Activated CD8-positive, alpha-beta memory T cell treated with anti-CD3 and anti-CD28 coated beads for 1 hour (primary cell): ENCODE measurements around the gene HS3ST3B1.

Experiments used
- DNase-seq, 2 donors: peaks; one replicate each; pipeline ENCODE4 v3.0.0-alpha.2; 2020; ENCODE audit warnings: low read depth in 1 of 2; ENCODE audit errors: extremely low read depth in 1 of 2

Gene HS3ST3B1

DNA sequence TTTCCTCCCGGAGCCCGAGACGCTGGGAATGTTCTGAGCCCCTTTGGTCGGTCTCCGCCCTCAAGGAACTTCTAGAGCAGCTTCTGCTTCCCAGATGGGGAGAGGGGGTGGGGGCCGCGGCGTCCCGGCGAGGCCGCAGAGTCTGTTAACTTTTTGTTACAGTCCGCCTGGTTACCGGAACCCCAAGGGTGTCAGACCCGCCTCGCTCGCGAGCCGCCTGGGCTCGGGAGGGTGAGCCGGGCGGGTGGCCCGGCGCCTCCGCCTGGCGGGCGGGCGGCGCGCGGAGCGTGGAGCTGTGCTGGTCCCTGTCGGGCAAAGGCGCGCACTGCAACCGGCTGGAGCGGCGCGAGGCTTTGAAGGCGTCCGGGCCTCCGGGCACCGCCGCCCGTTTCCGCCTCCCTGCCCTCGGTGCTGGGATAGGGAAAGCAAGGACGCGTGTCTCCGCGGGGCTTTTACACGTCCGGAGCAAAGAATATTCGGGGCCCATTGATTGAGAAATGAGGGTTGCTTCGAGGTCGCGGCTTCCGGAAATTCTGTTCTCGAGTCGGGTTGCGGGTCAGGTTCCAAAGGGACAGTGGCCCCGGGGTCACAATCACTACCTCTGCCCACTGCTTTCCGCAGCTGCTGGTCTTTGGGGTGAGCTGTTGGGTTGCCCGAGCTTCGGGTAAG lies 1.7 kb downstream of the HS3ST3B1 start:
- peak; percentile 52 to 80 for DNase-seq

DNA sequence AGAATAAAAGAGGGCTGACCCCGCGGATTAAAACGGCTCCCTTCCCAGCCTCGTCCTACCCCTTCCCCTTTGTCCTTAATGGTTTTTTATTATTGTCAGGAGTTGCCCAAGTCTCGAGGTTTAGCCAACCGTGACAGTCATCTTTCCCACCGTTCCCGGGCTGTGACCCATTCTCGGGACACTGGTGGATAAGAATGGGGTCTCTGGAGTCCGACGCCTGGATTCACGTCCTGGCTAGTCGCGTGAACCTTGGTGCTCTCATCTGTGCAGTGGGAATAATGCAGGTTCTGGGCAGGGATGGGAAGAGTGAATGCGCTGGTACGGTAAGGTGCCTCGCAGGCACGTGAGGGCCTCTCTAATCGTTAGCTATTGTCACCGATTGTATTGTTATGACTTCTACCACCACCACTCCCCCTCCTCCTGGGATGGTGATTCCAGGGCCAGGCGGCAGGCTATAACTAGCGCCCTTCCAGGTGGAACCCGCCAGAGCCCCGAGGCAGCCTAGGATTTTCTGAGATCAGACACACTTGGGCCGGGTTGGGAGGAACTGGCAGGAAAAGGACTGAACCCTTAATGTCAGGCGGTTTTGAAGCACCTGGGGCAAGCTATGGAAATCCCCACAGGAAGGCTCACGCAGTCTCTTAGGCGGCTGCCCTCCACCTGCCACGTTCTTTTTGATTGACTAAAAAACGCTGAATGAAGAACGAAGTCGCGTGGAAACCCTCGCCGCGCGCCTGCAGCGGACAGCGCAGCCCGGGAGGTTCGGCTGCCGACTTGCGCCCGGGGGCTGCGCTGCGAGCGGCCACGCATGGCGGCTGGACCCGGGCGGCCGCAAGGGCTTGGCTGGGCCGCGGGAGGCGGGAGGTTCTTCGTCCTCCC lies 2.7 kb downstream of the HS3ST3B1 start:
- DNase-seq, result no peak

DNA sequence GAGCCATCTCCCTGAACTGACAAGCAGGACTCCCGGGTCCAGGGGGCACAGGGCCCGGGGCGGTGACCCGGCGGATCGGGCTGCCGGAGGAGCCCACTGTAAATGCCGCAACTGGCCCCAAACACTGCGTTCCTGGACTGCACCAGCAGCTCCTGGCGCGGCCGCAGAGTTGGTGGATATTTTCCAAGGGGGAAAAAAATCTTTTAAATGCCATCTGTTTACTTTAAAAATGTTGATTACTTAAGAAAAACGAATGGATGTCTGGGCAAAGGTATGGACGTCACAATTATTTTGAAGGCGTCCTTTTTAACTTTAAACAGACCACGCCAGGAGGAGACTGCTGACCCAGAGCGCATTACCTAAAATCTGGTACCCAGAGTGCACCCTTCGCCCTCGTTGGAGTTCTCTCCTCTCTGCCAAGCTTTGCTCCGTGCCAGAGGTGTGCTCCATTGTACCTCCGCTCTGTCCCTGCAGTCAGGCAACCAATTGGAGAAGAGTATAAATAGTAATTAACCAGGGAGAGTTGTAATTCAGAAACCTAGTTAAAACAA lies 3.4 kb downstream of the HS3ST3B1 start:
- no peak for DNase-seq

DNA sequence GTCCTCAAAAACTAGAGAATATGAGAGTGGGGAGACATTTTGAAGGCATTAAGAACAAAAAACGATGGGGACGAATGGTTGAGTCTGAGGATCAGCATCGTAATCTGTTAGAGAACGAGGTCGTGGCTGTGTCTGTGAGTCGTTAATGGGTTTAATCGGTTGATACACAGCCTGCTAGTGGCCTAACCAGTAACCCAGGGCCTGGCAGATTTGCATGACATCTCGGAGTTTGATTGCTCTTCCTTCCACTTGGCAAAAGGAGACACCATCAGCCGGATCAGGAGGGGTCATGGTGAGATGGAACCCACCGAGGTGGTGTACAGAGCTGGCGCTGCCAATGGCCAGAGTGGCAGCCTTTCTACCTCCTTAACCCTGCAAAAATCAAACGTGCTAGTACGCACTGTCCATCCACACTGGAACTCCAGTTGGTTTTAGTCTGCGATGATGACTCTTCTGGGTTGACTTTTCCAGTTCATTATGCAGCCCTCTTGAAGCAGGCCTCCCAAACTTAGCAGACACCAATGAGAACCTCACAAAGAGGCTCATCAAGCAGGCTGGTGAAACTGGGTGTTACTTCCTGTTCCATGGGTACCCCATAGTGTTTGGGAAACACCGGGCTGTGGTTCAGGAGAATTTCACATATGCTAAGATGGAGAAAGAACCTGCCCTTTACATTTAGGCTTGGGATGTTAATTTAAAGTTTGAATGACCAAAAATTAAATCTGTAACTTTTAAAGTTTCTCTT lies 4.1 kb downstream of the HS3ST3B1 start:
- DNase-seq, result no peak

DNA sequence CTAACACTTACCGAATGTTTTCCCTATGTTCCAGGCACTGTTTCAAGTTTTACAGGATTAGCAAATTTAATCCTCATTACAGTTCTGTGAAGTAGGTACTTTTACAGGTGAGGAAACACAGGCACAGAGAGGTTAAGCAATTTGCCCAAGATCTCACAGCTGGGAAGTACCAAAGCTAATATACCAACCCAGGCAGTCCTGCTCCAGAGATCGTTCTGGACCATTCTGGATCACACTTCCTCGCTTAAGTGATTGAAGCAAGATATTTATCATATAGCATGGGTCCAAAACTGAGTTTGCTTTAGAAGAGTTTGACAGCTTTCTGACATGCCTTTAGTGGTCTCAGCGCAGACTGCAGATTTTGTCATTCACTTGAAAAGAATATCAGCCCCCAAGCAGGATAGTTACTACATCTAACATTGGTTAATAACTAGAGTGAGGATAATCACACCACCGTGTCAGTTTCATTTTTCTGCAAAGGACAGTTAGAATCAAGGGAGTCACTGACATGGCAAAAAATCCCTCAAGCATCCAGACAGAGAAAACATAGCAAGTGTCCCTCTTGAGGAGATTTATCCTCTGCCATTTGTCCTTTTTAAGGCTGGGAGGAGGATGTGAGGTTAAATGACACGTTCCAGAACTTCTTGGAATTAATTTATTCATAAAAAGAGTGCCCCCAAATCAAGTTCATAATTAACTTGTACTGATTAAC lies 5.1 kb downstream of the HS3ST3B1 start:
- no peak for DNase-seq

DNA sequence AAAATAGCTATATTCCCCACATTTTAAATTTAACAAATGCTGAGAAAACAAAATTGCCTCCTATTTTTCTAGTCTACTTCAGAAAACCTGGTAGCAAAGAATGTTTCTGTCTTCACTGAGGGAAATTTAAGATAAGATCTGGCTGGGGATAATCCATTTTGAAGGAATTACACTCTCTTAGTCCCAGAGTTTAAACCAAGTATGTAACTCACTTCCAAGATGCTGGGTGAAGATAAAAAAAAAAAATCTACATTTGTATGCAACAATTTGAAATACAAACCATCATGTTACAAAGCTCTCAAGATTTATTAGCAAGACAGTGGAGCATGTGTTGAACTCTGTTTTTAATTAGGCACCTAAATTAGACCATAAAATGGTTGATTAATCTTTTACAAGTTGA lies 5.7 kb downstream of the HS3ST3B1 start:
- DNase-seq, result no peak

DNA sequence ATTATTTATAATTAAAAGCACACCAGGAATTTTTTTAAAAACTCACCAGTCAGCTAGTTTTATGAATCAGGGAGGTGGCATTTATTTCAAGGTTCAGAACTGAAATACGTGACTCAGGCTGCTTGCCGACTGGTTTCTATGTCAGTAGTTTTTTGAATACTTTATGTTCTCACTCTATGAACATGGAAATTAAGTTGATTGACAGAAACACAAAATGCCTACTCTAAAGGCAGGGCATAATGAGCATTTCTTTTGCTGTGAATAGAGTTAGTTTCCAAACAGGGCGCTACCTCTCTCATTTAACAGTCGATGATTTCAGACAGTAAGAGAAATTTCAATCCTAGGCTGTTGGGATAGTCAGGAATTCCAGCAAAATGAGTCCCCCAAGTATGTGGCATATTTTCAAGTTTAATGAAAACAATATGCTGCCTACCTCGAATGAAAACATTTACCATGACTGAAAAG lies 6.7 kb downstream of the HS3ST3B1 start:
- no peak for DNase-seq

DNA sequence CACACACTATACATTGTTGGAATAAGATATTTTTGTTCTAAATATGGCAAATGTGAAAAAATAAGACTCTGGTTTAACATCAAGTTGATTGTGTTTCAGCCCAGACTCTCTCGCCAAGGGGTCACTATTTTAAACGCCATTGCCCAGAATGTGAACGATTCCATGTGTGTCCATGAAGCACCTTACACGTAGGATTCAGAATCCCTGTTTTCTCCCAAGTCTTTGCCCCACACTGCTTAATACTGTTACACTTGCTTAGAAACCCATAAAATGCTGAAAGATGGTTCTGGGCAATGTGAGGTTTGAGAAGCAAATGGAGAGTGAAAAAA lies 7.7 kb downstream of the HS3ST3B1 start:
- no peak for DNase-seq

DNA sequence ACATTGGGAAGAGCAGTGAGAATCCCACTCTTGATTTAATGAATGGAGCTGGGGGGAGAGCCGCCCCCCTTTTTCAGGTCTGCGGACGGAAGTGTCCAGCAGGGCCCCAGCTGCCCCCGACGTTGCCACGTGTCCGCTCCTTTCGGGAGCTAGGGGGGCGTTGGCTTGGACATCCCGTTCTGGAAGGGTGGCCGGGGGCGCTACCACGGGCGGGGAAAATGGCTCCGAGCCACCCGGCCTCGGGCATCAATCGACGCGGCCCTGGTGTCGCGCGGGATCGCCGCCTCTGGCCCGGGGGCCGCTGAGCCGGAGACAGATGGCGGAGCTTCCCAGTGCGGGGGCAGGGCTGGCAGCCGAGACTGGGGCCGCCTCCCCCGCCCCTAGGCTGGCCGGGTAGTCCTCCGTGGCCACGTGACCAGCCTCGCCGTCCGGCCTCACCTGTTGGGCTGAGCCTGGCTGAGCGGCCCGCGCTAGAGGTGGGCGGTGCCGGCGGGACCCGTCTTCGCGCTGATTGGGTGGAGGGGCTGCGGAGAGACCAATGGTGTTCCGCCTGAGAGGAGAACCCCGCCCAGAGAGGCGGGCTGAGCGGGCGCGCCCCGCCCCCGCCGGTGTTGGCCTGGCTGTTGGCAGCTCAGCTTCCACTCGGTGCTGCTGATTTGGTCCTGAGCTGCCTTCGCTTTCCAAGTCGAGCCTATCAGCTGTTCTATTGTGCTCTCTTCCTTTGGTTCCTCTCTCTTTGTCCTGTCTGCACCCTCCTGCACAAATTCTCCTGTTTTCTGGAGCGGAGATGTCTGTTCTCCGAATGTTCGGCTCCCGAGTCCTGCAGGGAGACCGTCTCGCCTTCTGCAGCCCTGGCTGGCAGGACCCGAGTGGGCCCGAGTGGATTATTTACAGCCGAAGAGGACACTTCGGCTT lies 8.3 kb downstream of the HS3ST3B1 start:
- DNase-seq, result peak; percentile 69 to 85

DNA sequence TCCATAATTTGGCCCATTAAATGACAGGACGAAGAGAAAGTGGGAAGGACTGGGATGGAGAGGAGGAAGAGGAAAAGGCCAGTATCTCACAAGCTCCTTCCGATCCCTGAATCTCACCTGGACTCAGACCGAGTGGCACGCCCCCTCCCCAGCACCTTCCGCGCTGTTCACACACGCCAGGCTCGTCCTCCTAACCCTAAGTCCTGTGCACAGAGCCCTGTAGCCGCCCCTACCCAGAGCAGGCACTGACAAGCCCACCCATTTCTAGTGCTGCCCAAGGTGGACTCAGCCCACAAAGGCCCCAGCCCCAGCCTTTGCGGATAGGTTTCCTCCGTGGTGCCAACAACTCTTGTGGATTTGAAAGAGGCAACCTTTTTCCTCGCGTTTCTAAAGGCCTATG lies 9.2 kb downstream of the HS3ST3B1 start:
- DNase-seq, result no peak

DNA sequence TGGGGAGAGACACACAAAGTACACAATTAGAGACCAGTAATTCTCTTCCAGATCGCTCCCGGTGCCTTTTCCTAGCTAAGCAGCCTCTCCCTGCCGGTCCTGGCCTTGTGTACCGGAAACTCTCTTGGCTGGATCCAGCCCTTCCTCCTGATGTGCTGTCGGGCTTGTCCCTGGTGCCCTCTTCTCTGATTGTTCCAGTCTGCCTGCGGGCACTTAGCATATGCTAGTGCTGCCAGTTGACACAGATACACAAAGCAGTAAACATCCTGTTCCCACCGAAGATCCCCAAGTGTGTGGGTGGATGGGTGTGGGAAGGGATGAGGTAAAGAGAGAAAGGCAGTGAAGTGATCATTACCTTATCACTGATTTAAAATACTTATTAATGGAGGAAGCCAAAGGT lies 9.7 kb downstream of the HS3ST3B1 start:
- no peak for DNase-seq

DNA sequence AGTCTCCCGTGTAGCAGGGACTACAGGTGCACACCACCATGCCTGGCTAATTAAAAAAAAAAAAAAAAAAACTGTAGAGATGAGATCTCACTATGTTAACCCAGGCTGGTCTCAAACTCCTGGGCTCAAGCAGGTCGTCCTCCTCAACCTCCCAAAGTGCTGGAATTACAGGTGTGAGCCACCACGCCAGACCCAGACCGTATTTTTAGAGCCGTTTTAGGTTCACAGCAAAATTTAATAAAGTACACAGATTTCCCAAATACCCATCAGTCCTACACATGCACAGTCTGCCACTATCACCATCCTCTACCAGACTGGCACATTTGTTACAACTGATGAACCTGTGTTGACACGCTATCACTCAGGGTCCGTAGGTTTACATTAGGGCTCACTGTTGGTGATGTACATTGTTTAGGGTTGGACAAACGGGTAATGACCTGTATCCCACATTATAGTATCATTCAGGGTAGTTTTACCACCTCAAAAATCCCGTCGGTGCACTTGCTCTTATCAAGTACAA lies 10.4 kb downstream of the HS3ST3B1 start:
- DNase-seq, result no peak

DNA sequence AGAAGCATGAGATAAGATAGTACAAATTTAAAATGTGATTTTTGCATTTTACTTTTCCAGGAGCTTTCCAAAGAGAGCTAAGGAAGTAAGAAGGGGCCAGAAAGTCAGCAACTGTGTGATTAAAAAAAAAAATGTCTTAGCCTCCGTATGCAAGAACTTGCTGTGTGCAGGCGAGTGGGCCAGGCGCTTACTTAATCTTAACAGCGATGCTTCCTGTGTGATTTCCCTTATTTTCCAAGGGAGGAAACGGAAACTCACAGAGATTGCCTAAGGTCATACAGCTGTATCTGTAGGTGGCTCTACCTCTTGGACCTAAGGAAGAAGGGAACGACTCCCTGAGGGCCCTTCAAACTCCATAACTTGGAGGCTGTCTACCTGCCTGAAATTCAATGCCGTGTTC lies 11.1 kb downstream of the HS3ST3B1 start:
- DNase-seq, result no peak

DNA sequence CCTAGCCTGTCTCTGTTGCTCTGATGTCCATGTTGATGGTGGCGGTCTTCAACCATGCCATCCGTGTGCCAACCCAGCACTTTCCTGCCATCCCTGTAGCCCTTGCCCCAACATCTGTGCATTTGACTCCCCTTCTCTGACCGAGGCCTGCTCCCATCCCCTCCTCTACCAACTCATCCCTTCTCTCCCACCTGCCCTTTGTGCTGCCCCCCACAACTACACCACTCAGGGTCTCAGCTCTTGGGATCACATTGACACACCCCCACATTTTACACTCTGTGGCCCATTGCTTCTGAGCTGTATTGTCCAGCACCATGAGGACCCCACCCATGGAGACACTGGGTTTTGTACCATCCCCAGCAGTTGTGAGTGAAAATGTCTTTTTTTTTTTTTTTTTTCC lies 11.6 kb downstream of the HS3ST3B1 start:
- DNase-seq, result no peak

DNA sequence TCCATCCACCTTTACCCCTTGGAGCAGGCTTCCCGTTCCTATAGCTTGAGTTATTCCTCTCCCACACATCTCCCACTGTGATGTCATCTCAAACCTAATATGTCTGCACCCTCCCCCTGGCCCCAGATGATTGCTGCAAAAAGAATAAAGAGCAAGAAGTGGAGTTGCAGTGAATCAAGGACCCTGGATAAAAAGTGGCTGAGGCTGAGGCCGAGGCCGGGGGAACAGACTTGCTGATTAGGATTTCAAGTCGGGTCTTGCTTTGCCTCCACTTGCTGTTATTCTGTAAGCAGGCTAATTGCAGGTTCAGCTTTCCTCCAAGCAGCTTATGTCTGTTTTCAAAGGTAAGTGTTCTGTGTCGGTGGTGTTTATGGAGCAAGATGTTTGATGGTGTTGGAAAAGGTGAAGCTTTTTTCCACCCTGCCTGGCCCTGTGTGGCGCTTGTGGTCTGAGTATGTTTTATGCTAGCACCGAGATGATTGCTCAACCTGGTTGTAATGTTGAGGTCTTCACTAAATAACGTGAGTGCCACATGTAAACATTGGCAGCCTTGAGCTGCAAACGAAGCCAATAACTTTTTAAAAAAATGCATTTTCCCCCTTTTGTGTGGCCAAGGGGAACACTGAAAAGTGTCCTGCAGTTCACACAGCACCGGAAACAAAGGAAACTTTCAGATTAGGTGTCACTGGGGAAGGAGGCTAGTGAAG lies 15.4 kb downstream of the HS3ST3B1 start:
- DNase-seq, result no peak

DNA sequence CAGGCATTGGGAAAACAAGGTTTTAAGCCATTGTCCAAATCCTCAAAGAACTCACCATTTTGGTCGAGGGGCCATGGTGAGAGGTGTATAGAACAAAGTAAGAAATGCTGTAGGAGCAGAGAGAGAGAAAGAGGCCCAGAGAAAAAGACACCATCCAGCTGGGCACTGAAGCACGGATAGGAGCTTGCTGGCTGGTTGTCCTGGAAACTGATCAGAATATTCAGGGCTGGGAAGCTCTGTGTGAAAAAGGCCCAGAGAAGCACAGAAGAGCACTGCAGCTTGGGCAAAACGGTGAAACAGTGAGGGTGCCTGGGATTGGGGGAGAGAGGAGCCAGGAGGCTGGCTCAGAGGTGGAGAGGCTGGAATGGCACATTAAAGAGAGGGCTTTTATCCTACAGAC lies 16.5 kb downstream of the HS3ST3B1 start:
- DNase-seq, result no peak

DNA sequence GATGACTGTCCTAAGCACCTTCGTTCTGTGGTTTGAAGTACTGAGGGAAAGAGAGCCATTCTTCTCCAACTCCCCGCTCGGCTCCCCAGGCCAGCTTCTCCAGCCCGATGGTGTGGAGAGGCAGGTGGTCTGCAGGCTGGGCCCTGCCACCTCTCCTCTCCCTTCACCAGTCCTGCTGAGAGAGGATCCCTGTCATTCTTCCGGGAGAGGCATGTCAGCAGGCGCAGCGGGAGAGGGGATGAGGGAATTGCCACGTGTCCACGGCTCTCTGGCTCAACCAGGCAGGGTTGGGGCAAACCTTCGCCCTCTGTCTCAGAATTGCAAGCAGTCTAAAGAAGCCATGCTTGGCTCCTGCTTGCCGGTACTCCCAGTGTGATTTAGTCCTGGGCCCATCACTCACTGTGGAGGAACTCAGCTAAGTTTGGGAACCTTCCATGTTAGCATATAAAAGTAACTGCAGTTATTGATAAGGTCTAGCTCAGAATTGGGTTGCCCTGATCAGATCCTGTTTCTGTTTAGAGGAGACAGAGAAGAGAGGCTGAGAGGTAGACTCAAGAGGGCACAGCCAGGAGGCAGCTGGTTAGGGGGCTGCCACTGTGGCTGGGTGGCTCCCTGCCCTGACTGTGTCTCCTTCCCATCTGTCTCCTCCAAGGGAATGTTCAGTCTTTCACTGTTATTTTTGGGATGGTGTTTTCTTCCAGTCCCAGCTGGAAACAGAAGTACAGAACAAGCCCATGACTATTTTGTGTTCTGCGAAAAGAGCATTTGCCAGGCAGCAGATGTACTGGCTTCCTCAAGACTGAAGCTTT lies 17.4 kb downstream of the HS3ST3B1 start:
- no peak for DNase-seq

DNA sequence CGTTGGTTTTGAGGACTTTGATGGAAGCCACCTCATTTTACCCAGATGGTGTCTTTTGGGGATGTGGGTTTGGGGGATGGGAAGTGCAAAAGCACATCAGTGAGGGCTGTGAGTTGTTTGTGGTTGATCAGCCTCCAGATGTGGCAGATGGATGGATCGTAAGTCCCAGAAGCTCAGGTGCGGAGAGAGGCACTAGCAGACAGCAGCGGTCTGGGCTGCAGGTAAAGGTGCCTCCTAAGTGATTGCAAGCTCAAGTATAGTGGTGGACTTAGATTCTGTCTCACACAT lies 18.0 kb downstream of the HS3ST3B1 start:
- DNase-seq, result no peak
